IPS-18c (cell line): ENCODE data around the gene PRKG1.
"Not testable (repeated sequence)": the region's sequence is repeated elsewhere in the genome, so short reads cannot be mapped to it uniquely, and the experiment has no call there.

Experiments
- H3K4me3 ChIP-seq: 2 replicates; pipeline ENCODE4 v1.7.0; 2013; ENCODE audit warnings: low read depth, mild to moderate bottlenecking, low read length, moderate library complexity; ENCODE audit not compliant: insufficient read depth
- H3K9me3 ChIP-seq: one replicate; pipeline ENCODE4 v1.6.1; 2013; ENCODE audit warnings: mild to moderate bottlenecking, low read length, moderate library complexity; ENCODE audit not compliant: control insufficient read depth, insufficient read depth

The PRKG1 gene

DNA sequence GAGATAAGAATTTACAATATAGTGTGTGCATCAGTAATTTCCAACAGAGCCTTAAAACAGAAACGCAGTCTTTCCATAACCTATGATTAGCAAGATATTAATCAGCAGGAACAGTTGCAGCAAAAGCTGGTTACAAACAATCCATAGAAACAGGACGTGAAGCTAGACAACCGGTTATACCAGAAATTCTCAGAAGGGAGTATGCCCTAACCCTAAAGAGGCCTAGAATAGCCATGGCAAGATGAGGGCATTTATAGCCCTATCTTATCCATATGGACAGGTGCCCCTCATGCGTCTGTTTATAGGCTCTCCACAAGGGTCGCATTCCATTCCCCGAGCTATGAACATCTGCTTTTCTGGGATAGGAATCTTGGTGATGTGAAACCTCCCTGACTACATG, 506.9 kb downstream of the PRKG1 start:
- not testable (repeated sequence) for H3K4me3 ChIP-seq, H3K9me3 ChIP-seq

DNA sequence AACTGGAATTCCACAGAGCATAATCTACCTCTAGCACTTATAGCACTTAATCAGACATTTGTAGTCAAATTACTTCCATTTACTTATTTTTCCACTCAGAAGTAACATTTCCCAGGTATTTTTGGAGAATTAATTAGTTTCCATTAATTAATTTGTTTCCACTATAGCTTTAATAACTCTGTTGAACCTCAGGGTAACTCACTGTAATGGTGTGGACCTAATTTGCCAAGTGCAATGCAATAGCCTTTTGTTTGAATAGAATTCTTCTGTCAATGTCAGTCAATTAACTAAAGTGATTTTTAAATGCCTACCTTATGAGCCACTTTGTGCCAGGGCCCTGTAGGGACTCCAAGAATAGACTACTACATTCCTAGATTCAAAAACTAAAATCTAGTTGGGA, 509.7 kb downstream of the PRKG1 start:
- no peak overlapping the region for H3K4me3 ChIP-seq
- H3K9me3 ChIP-seq: no peaks in the 10 kb centered on the region

DNA sequence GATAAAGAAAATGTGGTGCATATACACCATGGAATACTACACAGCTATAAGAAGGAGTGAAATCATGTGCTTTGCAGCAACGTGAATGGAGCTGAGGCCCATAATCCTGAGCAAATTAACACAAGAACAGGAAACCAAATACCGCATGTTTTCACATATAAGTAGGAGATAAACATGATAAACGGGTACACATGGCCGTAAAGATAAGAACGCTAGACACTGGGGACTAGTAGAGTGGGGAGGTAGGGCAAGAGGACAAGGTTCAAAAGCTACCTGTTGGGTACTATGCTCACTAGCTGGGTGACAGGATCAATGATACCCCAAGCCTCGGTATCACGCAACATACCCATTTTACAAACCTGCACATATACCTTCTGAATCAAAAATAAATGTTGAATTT, 511.5 kb downstream of the PRKG1 start:
- Histone ChIP-seq H3K9me3 (no peaks in the 10 kb centered on the region), H3K4me3 (no peak overlapping the region)

DNA sequence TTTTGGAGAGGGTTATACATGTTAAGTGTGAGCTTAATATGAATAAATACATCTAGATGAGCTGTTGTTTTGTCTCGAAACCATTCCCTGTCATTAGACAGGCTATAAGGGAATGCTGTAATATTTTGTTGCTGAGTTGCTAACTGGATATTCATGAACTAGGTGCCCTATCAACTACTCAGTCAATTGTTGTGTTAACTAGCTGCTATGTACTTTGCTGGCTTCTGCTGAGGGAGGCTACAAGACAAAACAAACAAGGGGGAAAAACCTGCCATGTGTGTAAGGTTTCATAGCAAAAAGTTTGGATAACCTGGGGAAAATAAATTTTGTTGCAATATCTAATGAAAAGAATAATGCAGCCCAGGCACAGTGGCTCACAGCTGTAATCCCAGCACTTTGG, 514.7 kb downstream of the PRKG1 start:
- Histone ChIP-seq H3K9me3 (no peaks in the 10 kb centered on the region), H3K4me3 (no peak overlapping the region)

DNA sequence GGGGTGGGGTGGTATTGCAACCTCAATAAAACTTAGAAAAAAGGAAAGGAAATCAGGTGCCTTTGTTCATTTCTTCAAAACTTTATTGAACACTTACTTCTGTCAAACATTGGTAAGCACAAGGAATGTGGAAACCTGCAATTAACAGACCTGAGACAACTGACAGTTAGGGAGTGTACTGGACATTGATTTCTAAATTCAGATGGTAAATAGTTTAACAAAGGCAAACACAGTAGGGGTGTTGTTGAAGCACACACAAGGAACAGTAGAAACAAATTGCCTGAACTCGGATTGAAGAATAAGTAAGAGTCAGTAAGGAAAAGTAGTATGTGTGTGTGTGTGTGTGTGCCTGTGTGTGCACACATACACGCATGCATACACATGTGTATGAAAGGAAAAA, 516.5 kb downstream of the PRKG1 start:
- H3K9me3 ChIP-seq: no peaks in the 10 kb centered on the region
- no peak overlapping the region for H3K4me3 ChIP-seq

DNA sequence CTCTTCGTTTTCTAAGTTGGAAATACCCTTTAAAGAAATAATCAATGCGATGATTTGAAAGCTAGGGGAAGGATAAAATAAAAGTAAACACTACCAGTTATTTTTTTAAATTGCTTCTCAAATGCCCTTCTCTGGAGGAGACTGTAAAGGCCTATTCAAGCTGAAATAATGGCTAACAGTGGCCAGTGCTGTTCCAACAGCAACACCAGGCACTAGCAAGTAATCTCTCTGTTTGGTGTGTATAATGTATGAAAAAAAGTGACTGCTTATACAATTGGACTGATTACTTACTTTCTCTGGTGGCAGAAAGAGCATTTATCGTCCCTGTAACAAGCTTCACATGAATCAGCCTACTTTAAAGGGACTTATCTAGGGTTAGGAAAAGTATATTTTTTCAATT, 522.4 kb downstream of the PRKG1 start:
- Histone ChIP-seq H3K4me3 (no peak overlapping the region), H3K9me3 (no peaks in the 10 kb centered on the region)

DNA sequence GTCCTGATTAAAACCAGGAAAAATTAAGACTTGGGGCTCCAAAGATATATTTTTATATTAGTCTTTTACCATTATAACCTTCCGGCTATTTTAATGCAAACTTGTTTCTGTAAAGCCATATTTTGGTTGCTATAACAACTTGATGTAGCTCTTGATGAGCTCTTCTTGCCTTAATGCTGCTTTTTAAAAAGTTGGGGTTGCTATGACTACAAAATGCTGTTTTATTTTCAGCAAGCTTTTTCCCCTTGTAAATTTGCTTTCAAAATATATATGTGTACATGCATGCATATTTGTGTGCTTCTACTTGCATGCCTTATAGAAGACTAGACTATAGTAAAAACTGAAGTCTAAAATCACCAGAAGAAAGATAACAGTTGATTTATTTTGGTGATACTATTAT, 525.4 kb downstream of the PRKG1 start:
- H3K4me3 ChIP-seq: no peak overlapping the region
- no peaks in the 10 kb centered on the region for H3K9me3 ChIP-seq

DNA sequence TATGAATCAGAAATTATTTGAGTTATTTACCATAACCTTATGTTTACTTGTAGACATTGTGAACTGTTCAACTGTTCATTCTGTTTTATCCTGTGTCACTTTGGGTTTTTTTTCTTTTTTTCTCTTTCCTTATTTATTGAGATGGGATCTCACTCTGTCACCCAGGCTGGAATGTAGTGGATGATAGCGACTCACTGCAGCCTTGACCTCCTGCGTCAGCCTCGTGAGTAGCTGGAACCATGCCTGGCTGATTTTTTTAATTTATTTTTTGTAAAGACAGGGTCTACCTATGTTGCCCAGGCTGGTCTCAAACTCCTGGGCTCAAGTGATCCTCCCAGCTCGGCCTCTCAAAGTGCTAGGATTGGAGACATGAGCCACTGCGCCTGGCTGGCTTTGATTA, 528.0 kb downstream of the PRKG1 start:
- Histone ChIP-seq H3K9me3 (no peaks in the 10 kb centered on the region), H3K4me3 (no peak overlapping the region)

DNA sequence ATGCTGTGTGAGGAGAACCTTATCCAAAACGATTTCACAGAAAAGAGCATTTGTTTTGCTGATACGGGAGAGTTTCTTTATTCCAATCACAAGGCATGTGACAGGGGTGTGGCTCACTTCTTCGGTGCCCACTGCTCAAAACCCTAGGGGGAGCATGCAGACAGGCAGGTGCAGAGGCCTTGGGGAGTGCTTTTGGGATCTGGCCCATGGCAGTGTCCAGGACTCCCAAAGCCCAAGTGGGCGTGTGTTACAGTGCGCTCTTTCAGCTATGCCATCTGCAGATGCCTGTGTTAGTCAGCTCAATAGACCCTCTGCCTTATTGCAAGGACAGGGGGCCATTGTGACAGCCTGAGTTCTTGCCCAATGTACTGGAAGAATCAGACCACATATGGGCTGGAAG, 530.3 kb downstream of the PRKG1 start:
- no peak overlapping the region for H3K4me3 ChIP-seq
- H3K9me3 ChIP-seq: no peaks in the 10 kb centered on the region

DNA sequence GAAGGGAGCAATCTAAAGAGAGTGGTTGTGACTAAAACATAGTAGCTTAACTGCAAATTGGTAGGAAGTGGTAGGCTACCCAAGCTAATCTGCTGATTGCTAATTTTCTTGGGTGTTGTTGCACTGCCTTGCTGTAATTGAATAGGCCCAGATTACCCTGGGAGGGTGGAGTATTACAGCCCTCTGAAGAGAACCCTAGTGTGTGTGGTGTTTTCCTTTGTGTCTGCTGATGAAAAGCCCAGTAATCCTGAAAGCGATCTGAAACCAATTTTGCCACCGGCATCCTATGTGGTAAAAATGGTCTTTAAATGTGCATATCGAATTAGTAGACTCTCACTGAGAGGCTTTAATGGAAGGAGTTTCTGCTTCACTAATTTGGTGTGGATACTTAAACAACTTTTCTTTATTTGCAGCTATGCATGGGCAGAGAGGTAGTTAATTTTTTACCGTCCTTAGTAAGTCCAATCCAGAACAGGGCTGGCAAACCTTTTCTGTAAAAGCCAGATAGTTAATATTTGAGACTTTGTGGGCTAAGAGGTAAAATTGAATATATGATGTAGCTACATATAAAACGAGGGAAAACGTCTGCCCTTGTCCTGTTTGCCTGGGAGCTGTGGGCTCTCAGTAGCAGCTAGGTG, 532.7 kb downstream of the PRKG1 start:
- no peak overlapping the region for H3K4me3 ChIP-seq
- no peaks in the 10 kb centered on the region for H3K9me3 ChIP-seq

DNA sequence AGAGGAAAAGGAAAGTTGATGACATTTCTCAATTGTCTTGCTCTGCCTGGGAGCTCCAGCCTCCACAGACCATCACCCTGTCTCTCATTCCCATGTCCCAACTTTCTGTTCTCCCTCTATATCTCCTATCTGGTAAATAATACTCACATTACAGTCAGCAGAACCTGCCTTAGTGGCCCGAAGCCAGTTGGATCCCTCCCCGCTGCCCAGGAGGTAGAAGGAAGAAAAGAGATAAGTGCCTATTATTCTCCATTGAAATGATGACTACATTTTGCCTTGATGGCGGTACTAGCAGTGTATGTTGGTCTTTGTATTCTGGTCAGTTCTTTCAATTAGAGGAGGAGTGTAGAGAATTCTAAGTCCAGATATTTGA, 533.2 kb downstream of the PRKG1 start:
- Histone ChIP-seq H3K4me3 (no peak overlapping the region), H3K9me3 (no peaks in the 10 kb centered on the region)

DNA sequence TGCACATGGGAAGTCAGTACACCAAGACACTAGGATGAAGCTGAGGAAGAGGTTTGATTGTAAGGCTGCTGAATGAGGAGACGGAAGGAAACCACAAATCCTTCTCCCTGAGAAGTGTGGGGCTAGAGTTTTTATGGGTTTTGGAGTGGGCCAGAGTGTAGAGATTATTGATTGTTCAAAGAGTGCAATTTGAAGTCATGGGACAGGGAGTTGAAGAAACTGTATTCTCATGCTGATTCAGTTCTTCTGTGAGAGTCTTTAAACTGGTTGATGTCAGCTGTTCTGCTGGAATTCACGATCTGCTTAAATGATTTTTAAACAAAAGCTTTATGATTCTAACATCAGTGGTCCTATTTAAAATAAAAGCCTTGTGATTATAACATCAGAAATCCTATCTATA, 533.9 kb downstream of the PRKG1 start:
- no peaks in the 10 kb centered on the region for H3K9me3 ChIP-seq
- no peak overlapping the region for H3K4me3 ChIP-seq

DNA sequence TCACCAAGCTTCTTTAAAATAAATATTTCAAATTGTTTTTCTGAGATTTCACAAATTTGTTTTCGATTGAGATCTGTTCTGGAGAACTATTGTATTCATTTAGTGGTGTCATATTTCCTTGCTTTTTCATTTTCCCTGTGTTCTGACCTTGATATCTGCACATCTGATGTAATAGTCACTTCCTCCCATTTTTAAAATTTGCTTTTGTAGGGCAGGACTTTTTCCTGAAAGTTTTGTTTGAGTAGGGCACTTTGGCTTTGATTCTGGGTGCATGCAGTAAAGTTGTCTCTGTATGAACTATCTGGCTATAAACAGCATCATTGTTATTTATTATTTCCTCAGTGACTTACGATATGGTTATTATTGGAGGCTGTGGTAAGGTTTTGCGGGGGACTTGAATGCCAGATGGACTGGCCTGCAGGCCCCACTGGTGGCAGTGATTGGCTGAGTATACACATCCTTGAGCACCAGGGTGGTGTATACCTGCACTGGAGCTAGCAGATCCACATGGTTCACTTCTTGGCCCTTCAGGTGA, 541.5 kb downstream of the PRKG1 start:
- H3K4me3 ChIP-seq: no peak overlapping the region
- H3K9me3 ChIP-seq: no peaks in the 10 kb centered on the region

DNA sequence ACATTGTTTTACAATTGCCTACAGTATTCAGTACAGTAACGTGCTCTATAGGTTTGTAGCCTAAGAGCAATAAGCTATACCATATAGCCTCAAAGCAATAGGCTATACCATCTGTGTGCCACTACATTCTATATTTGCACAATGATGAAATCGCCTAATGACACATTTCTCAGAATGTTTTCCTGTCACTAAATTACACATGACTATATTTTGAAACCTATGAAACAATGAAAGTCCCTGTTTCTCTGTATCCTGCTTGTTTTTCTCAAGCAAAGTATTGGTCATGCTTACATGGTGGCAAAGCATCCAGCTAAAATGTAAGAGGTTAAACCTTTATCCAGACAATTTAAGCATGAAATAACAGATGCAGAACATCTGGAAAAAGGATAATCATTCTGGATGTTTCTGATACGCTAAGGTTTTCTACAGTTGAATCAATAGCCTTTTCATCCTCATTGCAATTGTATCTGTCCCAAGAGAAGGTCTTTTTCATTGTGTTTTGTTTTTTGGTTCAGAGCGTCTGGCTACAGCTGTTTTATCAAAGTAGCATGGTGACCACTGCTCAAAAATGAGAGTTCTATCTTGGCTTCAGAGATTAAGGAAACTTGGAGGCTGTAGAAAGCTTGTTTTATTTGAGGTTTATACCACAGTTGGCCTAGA, 543.4 kb downstream of the PRKG1 start:
- Histone ChIP-seq H3K4me3 (no peak overlapping the region), H3K9me3 (no peaks in the 10 kb centered on the region)

DNA sequence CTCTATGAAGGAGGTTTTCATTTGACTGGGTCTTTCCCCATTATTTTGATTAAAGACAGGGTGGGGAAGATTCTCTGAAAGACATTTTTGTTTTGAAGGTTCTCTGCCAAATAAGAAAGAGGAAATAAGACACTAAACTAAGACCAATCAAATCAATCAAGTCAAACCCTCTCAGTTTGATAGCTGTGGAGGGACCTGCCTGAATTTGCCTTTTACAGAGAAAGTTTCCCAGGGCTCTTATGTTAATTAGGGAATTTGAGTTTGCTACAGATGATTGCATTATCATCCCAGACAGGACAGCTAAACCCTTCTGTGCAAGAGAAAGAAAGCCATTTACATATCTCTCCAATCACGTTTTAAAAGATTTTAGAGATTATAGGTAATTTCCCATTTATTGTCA, 545.1 kb downstream of the PRKG1 start:
- no peak overlapping the region for H3K4me3 ChIP-seq
- H3K9me3 ChIP-seq: no peaks in the 10 kb centered on the region

DNA sequence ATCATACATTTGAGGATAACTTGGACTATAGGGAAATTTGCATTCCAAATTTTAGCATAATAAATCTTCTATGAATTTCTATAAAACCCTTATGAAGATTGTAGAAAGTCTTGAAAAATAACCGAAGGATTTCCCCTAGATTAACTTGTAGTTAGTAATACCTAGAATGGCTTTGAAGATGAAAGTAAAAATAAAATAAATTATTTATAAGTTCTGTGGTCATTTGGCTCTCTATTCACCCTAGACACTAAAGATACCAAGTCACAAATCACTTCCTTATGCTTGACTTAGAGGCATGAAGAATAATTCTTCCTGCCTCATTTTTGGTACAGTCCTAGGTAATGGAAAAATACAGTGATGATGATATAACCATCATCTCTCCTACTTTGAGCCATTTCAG, 545.8 kb downstream of the PRKG1 start:
- Histone ChIP-seq H3K9me3 (no peaks in the 10 kb centered on the region), H3K4me3 (no peak overlapping the region)

DNA sequence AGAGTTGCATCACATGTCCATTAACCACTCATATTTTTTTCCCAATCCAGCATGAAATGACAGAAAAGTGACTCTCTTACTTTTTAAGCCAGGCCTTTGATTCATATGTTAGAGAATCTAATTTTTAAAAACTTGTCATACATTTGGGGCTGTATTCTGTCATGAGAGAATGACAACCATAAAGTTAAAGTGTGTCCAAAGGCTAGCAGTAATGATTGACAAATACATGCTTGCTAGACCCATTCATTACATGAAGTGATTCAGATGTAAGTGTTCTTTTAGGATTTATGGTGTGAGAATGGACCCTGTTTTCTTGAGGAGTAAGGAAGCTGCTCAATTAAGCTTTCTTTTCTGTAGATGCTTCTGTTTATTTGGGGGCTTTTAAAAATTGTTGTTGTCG, 549.7 kb downstream of the PRKG1 start:
- Histone ChIP-seq H3K9me3 (no peaks in the 10 kb centered on the region), H3K4me3 (no peak overlapping the region)

DNA sequence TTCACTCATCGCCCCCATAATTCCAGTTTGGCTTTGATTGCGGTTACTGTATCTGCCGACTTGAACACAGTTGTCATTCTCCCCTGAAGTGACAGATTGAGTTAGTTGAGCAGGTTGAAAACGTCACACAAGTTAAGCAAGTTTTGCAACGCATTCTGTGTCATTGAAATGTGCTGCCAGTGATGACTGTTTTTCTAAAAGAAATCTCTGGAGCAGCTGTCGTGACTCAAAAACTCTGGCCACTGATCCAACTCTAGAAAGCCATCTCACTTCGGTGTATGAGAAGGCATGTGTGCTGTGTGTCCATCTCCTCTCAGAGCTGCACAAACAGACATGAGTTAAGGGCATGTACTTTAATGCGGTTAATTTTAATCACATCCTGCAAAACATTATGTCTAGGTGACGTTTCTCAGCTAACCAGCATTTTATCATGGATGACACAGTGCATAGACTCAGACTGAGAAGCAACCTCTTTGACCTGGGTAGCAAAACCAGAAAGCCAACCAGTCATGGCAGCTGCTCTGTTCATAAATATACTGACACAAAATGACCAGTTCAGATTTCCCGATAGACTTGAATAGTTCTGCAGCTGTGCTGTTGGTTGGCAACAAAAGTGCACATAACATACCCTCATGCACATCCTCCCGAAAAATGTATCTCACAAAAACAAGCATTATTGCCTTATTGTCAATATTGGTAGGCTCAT, 555.8 kb downstream of the PRKG1 start:
- H3K4me3 ChIP-seq: no peak overlapping the region
- no peaks in the 10 kb centered on the region for H3K9me3 ChIP-seq
